Kidney (tissue), 14 donors: ENCODE results near the gene EIF4G3. TPM values are rescaled to one million over a fixed set of nuclear protein-coding genes. Genes with fewer than 3 reads are reported as not detected.
"Not testable (repeated sequence)": the region's sequence is repeated elsewhere in the genome, so short reads cannot be mapped to it uniquely, and the experiment has no call there.

ENCODE experiments used
- DNase-seq, 5 donors: peaks; one replicate each; pipeline ENCODE4 v3.0.0-alpha.2; 2013 to 2020
- FAIRE-seq: peaks from 2 replicates; lab custom pipeline; 2012; peaks lifted over from hg19 to GRCh38; lab: Jason Lieb, UNC
- H3K27ac ChIP-seq, 2 donors: one replicate each; pipeline ENCODE4 v1.7.0; 2013; ENCODE audit warnings: low read depth in 2 of 2, low read length in 2 of 2, inconsistent platforms in 1 of 2
- H3K27me3 ChIP-seq: one replicate; pipeline ENCODE4 v1.7.1; 2013; ENCODE audit warnings: low read length, inconsistent platforms; ENCODE audit not compliant: control insufficient read depth, insufficient read depth
- H3K36me3 ChIP-seq, 3 donors: one replicate each; pipeline versions ENCODE4 v1.7.0 to v1.7.1; 2013; ENCODE audit warnings: low read length in 3 of 3, control low read depth in 1 of 3, inconsistent platforms in 1 of 3; ENCODE audit not compliant: insufficient read depth in 3 of 3, control insufficient read depth in 2 of 3
- H3K4me1 ChIP-seq, 3 donors: one replicate each; pipeline versions ENCODE4 v1.7.0 to v1.7.1; 2013; ENCODE audit warnings: low read length in 3 of 3, inconsistent platforms in 1 of 3, low read depth in 1 of 3; ENCODE audit not compliant: control insufficient read depth in 2 of 3, insufficient read depth in 2 of 3
- H3K4me3 ChIP-seq, 3 donors: one replicate each; pipeline versions ENCODE4 v1.7.0 to v1.8.1; 2013; ENCODE audit warnings: low read length in 3 of 3, control low read depth in 1 of 3, inconsistent platforms in 1 of 3
- H3K9ac ChIP-seq, 3 donors: one replicate each; pipeline versions ENCODE4 v1.7.0 to v1.7.1; 2013; ENCODE audit warnings: low read length in 3 of 3, control low read depth in 1 of 3, inconsistent platforms in 1 of 3
- H3K9me3 ChIP-seq, 3 donors: one replicate each; pipeline versions ENCODE4 v1.7.0 to v1.7.1; 2013; ENCODE audit warnings: low read length in 3 of 3, control low read depth in 1 of 3, inconsistent platforms in 1 of 3; ENCODE audit not compliant: control insufficient read depth in 2 of 3, insufficient read depth in 1 of 3
- CTCF ChIP-seq: IDR thresholded peaks from 3 replicates; pipeline ENCODE4 v1.5.1; 2012; ENCODE audit warnings: mild to moderate bottlenecking, moderate library complexity, borderline replicate concordance; ENCODE audit not compliant: insufficient read depth; ENCODE audit errors: extremely low read depth
- intact Hi-C: fragments of 100-400 bp; cut with DNase I; formaldehyde crosslinking; loops from one replicate; pipeline ENCODE4 v1.11.1; 2022
- polyA plus RNA-seq: library from polyadenylated mRNA; stranded (reverse); fragments of 350-450 nt; fragmentation: Illumina TruSeq; extraction: RNeasy Lipid Tissue Mini Kit (QIAGEN cat#74804); gene quantifications from one replicate; pipeline ENCODE4 v1.2.3, GENCODE V29; 2014; ENCODE audit warnings: low read depth, low replicate concordance; ENCODE audit not compliant: insufficient read depth
- total RNA-seq: library from RNA; stranded (reverse); fragmentation: NEBNext Ultra II Directional; extraction: Animal tissue kit (Norgen Biotek cat#: 25700); gene quantifications from one replicate; pipeline ENCODE4 v1.2.1, GENCODE V29; 2021
- donor health status: control.
- donor health status: control.
- donor health status: control.
- donor health status: control.
- donor health status: control.
- donor health status: DM: yes; HTN: yes; CAD: no.
- donor health status: Normal renal cell carcinoma (clear cell type).

The EIF4G3 gene
- total and polyA plus RNA-seq, 2 donors from 2014 or later: 14.8 to 61.6 TPM

- no peak for TF ChIP-seq CTCF
- no peak for FAIRE-seq
- intact Hi-C loops: no loop called here
These were observed 308.9 kb downstream of the EIF4G3 start for GRCh38 chr1:20867847-20868246.

GRCh38 chr1:20867062-20867461 is 309.6 kb downstream of the EIF4G3 start:
- no peak overlapping the region for H3K27ac ChIP-seq
- intact Hi-C loops: no loop called here
- H3K27me3 ChIP-seq: no peaks in the 10 kb centered on the region
- no peak for FAIRE-seq
- no peak overlapping the region for H3K4me3 ChIP-seq
- TF ChIP-seq CTCF: no peak
- DNase-seq: no peak
- H3K4me1 ChIP-seq: no peaks in the 10 kb centered on the region
- H3K9me3 ChIP-seq: no peaks in the 10 kb centered on the region
- no peak overlapping the region for H3K9ac ChIP-seq
- peaks cover 0 to 10% (median 9%) of the 10 kb centered on the region in 3 donors for H3K36me3 ChIP-seq

More at GRCh38 chr1:20867847-20868246, 308.9 kb downstream of the EIF4G3 start:
- no peak overlapping the region for H3K4me3 ChIP-seq
- no peak overlapping the region for H3K27ac ChIP-seq
- H3K4me1 ChIP-seq: no peaks in the 10 kb centered on the region
- H3K27me3 ChIP-seq: no peaks in the 10 kb centered on the region
- no peaks in the 10 kb centered on the region for H3K9me3 ChIP-seq
- H3K9ac ChIP-seq: no peak overlapping the region
- H3K36me3 ChIP-seq: peaks cover 0 to 10% (median 9%) of the 10 kb centered on the region in 3 donors
- DNase-seq: no peak

GRCh38 chr1:20865001-20865400 is 311.7 kb downstream of the EIF4G3 start:
- no peak for FAIRE-seq
- no peak for DNase-seq
- Histone ChIP-seq H3K27ac (no peak overlapping the region), H3K27me3 (no peaks in the 10 kb centered on the region), H3K4me3 (no peak overlapping the region), H3K9me3 (no peaks in the 10 kb centered on the region), H3K4me1 (no peaks in the 10 kb centered on the region), H3K36me3 (peaks cover 0 to 19% (median 12%) of the 10 kb centered on the region in 3 donors), H3K9ac (no peak overlapping the region)
- intact Hi-C loops: no loop called here
- no peak for TF ChIP-seq CTCF

- intact Hi-C loops: no loop called here
- peaks cover 3 to 27% (median 16%) of the 10 kb centered on the region in 3 donors for H3K36me3 ChIP-seq
- no peak for FAIRE-seq
These were observed 322.2 kb downstream of the EIF4G3 start for GRCh38 chr1:20854529-20854928.

GRCh38 chr1:20851791-20852190 is 324.9 kb downstream of the EIF4G3 start:
- H3K4me3 ChIP-seq, FAIRE-seq, H3K27me3 ChIP-seq, H3K27ac ChIP-seq, intact Hi-C loops, DNase-seq, H3K9ac ChIP-seq, H3K9me3 ChIP-seq, H3K4me1 ChIP-seq: not testable (repeated sequence)
- H3K36me3 ChIP-seq: peaks cover 5 to 27% (median 13%) of the 10 kb centered on the region in 3 donors

More at GRCh38 chr1:20854529-20854928, 322.2 kb downstream of the EIF4G3 start:
- Histone ChIP-seq H3K9ac (no peak overlapping the region), H3K27ac (no peak overlapping the region), H3K9me3 (no peaks in the 10 kb centered on the region), H3K4me3 (no peak overlapping the region), H3K4me1 (no peaks in the 10 kb centered on the region), H3K27me3 (no peaks in the 10 kb centered on the region)
- no peak for TF ChIP-seq CTCF
- DNase-seq: no peak
